Stimulated activated CD4-positive, alpha-beta T cell treated with anti-CD3 and anti-CD28 coated beads, TNF-alpha, amount 100 ng/mL, for 4 hours (primary cell): Measurements from ENCODE around the gene RIMBP2.
"Not testable (repeated sequence)": the region's sequence is repeated elsewhere in the genome, so short reads cannot be mapped to it uniquely, and the experiment has no call there.

ENCODE experiments used
- DNase-seq, 3 experiments: peaks; one replicate each; pipeline ENCODE4 v3.0.0-alpha.2; 2020; ENCODE audit warnings: low read depth in 3 of 3

RIMBP2 gene, protein sequence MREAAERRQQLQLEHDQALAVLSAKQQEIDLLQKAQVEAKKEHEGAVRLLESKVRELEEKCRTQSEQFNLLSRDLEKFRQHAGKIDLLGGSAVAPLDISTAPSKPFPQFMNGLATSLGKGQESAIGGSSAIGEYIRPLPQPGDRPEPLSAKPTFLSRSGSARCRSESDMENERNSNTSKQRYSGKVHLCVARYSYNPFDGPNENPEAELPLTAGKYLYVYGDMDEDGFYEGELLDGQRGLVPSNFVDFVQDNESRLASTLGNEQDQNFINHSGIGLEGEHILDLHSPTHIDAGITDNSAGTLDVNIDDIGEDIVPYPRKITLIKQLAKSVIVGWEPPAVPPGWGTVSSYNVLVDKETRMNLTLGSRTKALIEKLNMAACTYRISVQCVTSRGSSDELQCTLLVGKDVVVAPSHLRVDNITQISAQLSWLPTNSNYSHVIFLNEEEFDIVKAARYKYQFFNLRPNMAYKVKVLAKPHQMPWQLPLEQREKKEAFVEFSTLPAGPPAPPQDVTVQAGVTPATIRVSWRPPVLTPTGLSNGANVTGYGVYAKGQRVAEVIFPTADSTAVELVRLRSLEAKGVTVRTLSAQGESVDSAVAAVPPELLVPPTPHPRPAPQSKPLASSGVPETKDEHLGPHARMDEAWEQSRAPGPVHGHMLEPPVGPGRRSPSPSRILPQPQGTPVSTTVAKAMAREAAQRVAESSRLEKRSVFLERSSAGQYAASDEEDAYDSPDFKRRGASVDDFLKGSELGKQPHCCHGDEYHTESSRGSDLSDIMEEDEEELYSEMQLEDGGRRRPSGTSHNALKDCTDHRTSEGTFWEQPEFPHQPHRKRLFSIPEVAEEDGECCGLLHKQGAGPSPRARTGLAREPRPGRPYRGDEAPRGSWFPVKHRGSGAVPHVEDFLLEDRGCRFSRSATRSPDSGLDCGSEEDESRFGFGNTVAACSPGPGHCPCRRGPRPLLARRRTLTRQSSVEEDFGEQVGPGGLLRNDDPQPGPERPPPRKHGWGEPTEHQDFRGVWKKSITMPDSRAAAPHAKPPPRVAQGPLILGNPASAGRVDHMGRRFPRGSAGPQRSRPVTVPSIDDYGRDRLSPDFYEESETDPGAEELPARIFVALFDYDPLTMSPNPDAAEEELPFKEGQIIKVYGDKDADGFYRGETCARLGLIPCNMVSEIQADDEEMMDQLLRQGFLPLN (N-terminal part only)

DNA sequence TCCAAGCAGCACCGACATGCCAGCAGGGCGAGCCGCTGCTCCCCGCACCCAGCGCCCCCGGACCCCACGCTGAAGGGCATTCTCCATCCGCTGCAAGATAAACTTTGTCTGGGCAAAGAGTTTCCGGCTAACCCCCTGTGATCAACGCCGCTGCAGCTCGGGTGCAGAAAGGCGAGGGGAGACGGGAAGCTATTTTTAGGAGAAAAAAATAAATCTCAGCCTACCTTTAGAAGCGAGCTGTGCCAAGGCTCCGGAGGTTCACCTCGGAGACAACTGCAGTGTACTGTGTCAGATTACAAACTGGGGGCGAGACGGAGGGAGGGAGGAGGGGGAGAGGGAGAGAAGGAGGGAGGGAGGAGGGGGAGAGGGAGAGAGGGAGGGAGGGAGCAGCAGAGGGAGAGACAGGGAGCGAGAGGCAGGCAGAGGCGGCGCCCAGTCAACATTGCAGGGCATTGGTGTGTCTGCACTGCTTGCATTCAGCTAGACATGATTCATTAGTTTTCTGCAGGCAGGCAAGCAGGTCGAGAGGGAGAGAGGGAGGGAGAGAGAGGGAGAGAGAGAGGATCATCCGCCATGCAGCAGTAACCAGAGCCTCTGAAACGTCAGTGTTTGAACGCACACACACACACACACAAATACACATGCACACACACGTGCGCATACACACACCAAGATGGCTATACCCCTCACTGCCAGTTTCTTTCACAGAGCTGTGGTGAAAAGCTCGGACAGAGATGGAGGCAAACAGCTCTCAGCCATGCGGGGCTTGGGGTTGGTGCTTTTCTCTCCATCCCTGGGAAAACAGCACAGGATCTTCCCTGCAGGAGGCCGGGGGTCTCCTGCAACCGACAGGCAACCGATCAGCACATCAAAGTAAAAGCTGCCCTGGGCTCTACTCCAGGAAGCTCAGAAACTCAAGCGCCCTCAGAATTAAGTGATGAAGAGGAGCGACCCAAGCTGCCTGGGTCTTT is at the start of gene RIMBP2:
Gene RIMBP2, minus strand, starts transcription at position 302 of the 971 bp plus-strand sequence. CDS start 237,286 bp downstream, outside the sequence.
- no peak for DNase-seq

DNA sequence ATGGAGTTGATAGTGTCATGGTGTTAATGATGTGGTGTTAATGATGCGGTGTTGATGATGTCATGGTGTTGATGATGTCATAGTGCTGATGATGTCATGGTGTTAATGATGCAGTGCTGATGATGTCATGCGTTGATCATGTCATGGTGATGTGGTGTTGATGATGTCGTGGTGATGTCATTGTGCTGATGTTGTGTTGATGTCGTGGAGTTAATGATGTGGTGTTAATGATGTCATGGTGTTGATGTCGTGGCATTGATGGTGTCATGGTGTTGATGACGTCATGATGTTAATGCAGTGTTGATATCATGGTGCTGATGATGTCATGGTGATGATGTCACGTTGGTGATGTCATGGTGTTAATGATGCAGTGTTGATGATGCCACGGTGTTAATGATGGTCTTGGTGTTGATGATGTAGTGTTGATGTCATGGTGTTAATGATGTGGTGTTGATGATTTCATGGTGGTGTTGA is 49.1 kb upstream of the RIMBP2 start:
- no peak for DNase-seq

DNA sequence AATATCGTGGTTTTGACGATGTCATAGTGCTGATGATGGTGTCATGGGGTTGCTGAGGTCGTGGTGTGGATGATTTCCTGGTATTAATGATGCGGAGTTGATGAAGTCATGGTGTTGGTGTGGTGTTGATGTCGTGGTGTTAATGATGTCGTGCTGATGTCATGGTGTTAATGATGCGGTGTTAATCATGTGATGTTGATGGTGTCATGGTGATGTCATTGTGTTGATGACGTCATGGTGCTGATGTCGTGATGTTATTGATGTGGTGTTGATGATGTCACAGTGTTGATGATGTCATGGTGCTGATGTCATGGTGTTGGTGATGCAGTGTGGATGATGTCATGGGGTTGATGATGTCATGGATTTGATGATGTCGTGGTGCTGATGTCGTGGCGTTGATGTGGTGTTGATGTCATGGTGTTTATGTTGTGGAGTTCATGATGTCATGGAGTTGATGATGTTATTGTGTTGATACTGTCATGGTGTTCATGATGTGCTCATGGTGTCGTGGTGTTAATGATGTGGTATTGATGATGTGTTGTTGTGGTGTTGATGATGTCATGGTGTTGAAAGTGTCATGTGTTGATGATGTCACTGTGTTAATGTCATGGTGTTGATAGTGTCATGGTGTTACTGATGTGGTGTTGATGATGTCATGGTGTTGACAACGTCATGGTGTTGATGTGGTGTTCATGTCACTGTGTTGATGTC is 48.5 kb upstream of the RIMBP2 start:
- no peak for DNase-seq

DNA sequence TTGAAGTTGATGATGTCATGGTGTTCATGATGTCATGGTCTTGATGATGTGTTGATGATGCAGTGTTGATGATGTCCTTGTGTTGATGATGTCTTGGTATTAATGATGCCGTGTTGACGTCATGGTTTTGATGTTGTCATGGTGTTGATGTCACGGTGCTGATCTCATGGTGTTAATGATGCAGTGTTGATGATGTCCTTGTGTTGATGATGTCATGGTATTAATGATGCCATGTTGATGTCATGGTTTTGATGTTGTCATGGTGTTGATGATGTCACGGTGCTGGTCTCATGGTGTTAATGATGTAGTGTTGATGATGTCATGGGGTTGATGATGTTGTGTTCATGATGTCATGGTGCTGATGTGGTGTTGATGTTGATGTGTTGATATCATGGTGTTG is 48.0 kb upstream of the RIMBP2 start:
- no peak for DNase-seq

DNA sequence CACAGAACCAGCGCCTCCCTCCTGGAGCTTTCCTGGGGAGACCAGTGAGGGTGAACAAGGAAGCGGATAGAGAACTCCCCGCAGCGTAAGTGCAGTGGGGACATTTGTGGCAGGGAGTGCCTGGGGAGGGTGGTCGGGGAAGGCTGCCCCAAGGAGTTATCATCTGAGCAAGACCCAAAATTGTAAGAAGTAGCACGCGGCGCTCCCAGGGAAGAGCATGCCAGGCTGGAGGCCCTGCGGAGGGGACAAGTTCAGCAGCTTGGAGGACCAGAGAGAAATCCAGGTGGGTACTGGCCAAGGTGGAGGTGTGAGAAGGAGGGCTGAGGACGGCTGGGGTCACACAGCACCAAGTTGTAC is 46.2 kb upstream of the RIMBP2 start:
- no peak for DNase-seq

DNA sequence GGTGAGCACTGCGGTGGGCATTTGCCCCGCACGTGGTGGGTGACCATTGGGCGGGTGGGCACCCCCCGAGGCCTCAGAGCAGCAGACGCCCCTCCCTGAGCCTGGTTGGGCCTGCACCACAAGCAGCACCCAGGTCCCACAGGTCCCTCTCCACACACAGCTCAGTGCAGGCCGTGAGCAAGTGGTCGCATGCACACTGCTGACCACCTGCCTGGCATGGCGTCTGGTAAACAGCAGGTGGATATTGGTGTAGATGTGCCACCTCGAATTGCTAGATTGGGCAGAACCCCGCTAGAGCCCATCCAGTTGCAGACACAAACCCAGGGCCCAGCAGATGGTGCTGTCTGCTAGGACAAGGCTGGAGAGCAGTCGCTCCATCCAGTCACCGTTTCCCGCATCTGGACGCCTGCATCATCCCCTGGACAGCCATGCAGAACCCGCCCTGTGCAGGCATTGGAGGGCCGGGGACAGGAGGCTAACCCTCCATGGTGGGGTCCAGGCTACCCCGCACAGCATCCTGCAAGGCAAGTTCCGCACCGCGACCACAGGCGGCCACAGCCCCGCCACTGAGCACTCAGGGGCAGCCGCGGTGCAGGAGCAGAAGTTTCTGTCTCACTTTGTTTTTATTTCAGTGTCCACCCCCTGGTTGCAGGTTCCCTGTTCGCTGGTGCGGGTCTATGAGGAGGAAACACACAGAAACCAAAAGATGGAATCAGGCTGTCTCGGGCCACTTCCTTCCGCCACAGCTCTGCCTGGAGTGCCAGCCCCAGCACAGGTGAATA is 45.6 kb upstream of the RIMBP2 start:
- DNase-seq, result peak; percentile 27 to 45 (median 36)

DNA sequence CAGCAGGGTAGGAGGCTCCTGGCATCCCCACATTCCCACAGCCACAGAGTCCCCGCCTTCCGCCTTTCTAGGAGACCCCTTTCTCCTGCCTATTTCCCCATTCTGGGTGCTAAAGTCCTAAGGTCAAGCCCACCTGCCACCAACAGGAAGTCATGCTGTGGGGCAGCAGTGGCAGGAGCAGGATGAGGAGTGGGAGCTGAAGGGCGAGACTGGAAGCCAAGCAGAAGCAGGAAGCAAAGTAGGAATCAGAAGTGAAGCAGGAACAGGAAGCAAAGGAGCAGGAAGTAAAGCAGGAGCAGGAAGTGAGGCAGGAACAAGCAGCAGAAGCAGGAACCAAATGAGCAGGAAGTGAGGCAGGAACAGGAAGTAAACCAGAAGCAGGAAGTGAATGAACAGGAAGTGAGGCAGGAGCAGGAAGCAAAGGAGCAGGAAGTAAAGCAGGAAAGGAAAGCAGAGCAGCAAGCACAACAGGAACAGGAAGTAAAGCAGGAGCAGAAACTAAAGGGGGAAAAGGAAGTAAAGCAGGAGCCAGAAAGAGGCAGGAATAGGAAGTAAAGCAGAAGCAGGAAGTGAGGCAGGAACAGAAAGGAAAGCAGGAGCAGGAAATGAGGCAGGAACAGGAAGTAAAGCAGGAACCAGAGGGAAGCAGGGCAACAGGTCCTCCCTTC is 38.3 kb upstream of the RIMBP2 start:
- DNase-seq, result no peak

DNA sequence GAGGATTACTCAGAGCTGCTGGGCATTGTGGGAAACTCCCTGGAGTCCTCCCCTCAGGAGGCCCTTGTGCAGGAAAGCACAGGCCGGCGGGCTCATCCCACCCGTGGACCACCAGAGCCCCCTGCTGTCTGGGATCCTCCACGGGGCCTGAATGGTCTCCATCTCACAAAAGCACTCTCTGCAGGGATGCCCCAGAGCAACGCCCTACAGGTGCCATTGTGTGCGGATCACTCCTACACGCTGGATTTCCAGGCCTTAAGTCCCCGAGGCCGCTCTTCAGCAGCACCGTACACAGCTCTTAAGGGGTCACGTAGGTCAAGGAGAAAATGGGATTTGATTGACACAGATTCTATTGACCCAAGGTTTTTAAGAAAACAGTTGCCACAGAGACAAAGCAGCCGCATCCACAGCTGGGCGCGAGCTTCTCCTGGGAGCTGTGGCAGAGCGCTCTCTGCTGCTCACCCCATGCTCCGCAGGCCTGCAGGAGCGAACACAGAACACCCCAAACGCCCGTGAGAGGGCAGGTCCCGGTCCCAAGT is 36.7 kb upstream of the RIMBP2 start:
- no peak for DNase-seq

DNA sequence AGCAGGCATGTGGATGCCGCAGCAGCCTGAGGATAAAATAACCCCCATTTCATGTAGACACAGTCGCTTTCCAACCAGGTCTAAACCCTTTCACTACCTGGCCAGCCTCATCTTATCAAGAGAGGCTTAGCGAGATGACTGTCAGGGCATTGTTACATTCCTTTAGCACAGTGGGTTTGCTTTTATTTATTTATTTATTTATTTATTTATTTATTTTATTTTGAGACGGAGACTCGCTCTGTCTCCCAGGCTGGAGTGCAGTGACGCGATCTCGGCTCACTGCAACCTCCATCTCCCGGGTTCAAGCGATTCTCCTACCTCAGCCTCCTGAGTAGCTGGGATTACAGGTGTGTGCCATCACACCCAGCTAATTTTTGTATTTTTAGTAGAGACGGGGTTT is 35.9 kb upstream of the RIMBP2 start:
- DNase-seq, result not testable (repeated sequence)

DNA sequence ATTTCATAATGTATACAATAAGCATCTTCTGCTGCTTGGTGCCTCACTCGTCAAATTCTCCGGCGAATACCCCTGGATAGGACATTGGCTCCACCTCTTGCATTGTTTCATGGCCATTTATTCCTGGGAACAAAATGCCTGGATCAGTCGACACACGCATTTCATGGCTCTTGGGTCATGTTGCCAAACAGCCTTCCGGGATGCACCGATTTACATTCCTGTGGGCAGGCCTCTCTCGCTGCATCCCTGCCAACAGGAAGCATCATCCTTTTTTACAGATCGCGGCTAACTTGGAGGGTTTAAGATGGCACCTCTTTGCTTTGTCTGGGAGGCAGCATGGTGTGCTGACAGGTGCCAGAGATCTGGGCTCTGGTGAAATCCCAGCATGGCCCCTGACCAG is 32.7 kb upstream of the RIMBP2 start:
- DNase-seq, result no peak

DNA sequence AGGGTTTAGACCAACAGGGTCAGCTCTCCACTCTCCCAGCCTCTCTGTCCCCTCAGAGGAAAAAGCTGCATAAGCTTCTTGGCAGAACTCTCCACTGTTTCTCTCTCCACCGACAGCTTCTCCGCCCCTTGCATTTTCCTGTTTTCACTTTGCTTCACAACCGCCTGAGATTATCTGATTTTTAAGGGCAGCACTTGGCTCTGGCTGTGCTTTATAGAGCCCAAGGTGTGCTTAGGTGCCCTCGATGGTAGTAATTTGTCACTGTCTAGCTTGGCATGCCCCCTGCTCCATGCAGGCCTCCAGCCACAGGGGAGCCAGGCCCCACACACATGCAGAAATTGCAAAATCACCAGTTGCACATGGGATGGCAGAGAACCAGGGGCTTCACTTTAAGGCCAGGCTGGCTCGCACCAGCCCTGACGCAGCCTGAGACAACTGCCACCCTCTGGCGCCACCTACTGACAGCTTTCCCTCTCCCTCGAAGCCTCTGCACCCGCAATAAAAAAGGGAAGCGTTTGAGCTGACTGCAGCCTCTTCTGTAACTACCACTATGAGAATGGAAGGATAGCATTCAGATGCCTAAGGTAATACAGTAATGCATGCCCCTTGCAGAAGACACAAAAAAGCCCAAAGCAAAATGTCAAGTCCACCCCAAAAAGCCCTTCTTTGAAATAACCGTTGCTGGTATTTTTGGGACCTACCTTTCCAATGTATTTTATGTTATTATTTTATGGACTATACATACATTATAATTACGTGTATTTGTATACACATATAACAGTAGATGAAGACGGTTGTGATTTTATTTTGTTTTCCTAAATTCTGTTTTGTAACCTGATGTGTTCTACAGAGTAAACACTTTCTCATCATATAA is 32.0 kb upstream of the RIMBP2 start:
- peak; percentile 38 to 66 (median 43) for DNase-seq

DNA sequence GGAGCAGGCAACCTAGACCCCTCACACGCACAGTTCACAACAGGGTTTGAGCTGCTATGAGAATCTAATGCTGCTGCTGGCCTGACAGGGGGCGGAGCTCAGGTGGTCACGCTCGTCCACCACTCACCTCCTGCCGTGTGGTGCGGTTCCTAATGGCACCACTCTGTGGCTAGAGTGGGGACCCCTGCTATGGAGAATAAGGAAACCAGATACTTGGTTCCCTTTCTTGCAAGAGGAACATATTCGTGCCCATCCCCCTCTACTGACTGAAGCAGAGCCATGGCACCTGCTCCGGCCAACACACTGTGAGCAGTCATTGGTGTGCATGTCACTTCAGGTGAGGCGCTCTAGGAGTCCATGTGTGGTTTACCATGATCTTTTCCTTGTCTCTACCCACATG is 30.4 kb upstream of the RIMBP2 start:
- DNase-seq, result no peak

DNA sequence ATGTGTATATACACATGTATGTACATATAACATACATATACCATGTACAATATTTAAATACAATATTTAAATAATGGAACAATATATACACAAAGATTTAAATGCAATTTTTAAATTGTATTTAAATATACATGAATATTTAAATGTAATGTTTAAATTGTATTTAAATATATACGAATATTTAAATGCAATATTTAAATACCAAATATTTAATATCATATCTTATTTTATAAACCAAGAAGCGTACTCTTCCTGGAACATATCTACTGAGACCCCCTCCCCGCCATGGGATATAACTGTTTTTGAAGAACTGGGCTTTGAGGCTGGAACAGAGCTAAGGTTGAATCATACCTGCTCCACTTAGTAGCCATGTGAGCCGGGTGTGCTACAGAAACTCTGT is 29.8 kb upstream of the RIMBP2 start:
- no peak for DNase-seq

DNA sequence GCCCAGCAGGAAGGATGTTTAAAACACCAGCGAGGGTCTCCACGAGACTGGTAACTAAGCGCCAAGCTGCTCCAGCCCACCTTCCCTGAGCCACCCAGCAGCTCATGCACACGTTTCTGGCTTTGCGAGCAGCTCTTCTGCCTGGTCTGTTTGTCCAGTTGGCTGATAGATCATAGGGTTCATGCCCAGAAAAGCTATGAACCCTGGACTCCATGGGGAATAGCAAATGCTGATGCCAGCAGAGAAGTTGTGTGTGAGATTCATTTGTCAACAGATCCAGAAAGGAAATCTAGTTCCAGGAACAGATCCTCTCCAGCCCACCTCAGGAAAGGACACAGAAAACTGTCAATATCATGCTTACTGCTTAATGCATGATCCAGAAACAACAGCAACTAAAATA is 28.2 kb upstream of the RIMBP2 start:
- no peak for DNase-seq

DNA sequence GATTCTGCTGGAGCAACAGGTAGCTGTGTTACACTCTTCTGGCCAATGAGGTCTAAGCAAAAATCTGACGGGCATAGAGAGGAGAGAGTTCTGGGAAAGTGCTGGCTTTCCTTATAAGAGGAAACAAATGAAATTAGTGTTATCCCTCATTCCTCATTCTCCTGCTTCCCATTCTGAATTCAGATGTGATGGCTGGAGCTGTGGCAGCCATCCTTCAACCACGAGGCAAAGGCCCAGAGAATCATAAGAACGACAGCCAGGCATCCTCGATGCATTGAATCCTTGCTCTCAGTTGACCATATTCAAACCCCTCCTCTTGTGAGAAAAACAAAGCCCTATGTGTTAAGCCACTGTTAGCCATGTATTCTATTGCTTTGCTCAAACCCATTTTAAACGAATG is 27.5 kb upstream of the RIMBP2 start:
- DNase-seq, result no peak

DNA sequence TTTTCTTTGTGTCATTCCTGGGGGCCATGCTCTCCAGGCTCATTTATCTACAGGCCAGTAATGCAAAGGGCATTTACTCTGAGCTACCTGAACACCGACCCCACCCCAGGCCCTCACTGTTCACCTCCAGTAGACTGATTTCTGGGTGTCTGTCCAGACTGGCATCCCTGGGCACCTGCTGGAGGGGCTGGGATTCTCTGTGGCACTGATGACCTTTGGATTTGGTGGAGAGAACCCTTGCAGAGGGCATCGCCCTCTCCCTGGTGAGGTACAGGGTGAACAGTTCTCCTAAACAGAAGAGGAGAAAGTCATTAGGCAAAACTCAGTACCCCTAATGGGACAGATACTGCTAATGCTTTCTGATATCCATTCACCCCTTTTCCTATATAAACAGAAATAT is 27.1 kb upstream of the RIMBP2 start:
- DNase-seq, result no peak

DNA sequence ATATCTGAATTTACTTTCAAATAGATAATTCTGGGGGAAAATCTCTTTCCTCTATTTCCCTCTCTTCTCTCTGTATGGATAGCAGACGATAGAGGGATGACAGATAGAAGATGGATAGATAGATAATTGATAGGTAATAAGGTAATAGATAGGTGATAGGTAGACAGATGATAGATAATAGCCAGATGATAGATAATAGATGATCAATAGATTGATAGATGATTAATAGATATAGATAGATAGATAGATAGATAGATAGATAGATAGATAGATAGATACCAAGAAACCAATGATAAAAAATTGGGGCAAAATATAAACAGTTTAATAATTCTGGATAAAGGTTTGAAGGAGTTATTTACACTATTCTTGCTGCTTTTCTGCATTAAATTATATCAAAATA is 26.6 kb upstream of the RIMBP2 start:
- no peak for DNase-seq

DNA sequence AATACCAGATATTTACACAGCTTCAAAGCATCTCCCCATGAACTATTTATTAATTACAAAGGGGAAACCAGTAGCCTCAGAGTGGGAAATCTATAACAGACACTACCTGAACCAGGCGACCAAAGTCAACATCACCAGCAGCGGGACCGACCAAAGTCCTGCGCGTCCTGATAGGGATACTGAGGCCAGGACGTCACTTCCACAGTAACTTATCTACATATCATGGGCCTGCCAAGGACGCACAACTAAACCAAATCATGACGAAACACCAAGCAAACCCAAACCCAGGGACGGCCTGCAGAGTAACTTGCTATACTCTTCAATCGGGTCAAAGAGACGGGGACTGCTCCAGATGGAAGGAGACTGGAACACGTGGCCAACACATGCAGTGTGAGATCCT is 26.0 kb upstream of the RIMBP2 start:
- no peak for DNase-seq
